NCI-H2107 (cell line): ENCODE measurements around the gene ANTXR1.

Source experiments
- DNase-seq: peaks from one replicate; lab custom pipeline; 2025; lab: John Stamatoyannopoulos, UW

Gene ANTXR1

DNA sequence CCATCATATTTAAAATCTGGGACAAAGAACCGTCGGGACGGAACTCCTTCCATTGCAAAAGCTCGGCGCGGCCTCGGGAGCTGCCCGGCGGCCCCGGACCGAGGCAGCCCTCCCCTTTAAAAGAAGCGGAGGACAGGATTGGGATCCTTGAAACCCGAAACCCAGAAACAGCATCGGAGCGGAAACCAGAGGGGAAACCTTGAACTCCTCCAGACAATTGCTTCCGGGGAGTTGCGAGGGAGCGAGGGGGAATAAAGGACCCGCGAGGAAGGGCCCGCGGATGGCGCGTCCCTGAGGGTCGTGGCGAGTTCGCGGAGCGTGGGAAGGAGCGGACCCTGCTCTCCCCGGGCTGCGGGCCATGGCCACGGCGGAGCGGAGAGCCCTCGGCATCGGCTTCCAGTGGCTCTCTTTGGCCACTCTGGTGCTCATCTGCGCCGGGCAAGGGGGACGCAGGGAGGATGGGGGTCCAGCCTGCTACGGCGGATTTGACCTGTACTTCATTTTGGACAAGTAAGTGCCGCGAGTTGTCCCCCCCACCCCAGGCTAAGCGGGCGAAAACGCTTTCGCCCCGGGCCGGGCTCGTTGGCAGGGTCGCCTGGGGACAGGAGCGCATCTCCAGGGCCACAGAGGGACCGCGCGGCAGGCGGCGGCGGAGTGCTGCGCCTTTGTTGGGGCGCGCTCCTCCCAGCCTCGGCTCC lies at the start of gene ANTXR1:
Gene ANTXR1 (plus strand): TSS at position 38 of the 698 bp plus-strand sequence. CDS start 321 bp downstream, at position 359.
- DNase-seq: peak; percentile 11

DNA sequence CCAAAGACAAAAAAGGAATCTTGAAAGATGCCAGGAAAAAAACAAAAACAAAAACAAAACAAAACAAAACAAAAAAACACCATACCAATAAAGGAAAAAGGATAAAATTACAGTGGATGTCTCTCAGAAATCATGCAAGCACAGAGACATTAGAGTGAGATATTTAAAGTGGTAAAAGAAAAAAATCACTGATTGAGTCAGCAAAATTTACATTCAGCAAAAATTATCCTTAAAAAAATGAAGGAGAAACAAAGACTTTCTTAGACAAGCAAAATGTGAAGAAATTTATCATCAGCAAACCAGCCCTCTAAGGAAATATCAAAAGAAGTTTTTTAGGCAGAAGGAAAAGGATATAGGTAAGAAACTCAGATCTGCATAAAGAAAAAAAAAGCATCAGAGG lies 48.7 kb upstream of the ANTXR1 start:
- DNase-seq: no peak

DNA sequence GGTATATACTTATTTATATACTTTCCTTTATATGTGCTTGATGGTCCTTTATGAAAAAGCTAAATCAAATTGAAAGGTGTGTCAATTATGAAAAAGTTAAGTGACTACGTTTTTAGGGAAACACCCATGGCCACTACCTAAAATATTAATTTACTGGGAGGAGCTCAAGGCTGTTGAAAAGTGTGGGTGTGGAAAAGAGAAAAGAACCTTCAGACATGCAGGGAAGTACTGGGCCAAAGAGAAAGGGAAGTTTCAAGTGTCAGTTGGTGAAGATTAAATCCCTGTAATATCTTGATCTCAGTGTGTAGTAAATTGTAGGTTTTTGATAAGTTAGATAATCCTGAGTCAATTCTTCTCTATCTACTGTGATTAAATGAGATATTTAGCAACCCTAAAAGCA lies 44.8 kb upstream of the ANTXR1 start:
- DNase-seq: no peak

DNA sequence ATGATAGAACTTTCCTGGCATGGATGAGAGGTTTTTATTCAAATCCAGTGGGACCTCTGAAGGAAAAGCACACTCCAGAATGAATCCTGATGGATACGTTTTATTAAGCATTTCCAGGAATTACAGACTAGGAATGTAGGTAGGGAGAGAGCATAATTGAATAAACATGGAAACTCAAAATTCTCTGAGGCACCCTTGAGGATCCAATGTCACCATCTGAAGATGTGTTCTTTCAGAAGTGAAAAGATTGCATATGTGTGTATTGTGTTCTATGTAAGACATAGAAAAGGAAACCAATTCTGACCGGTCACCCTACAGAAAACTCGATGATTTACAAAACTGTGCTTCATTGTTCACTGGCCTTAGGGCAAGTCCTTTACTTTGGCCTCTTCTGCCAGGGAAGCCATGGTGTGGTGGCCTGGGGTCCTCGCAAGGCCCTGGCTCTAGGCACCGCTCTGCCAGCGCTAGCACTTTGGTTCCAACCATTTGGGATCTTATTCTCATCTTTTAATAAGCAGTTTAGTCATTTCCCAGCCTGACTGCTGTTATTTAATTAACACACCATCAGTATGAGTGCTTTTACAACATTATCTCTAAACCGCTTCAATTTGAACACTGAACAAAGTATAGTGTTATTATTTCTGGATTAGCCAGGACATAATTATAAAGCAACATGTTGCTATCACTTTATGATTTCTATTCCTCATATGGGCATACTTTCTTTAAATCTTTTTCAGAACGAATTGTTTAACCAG lies 43.1 kb upstream of the ANTXR1 start:
- DNase-seq: no peak

DNA sequence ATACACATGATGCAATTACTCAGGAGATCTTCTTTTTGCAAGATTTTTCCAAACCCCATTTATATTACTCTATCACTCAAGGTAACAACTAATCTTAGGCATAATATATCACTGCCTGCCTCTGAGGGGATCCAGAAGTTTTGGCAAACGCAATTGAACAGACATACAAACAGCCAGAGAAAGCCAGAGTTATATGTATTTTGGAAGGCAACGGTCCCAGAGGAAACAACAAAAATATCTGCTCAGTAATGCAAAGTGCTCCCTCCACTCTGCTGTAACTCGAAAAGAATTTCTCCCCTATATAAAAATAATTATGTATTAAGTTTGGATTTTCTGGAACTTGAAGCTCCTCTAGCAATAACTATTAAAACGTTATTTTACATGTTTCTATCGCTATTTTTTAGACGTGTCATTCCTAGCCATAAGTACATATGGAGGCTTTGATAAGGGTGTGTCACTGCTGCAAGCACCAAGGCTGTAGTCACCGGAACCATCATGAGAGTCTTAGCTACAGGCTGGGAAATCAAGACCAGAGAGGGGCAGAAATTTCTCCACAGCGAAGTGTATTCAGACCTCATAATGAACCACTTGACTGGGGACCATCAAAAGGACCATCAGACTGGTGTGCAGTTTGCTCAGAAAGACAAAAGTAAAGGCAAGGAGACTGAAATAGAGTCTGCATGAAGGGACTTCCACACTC lies 42.3 kb upstream of the ANTXR1 start:
- no peak for DNase-seq

DNA sequence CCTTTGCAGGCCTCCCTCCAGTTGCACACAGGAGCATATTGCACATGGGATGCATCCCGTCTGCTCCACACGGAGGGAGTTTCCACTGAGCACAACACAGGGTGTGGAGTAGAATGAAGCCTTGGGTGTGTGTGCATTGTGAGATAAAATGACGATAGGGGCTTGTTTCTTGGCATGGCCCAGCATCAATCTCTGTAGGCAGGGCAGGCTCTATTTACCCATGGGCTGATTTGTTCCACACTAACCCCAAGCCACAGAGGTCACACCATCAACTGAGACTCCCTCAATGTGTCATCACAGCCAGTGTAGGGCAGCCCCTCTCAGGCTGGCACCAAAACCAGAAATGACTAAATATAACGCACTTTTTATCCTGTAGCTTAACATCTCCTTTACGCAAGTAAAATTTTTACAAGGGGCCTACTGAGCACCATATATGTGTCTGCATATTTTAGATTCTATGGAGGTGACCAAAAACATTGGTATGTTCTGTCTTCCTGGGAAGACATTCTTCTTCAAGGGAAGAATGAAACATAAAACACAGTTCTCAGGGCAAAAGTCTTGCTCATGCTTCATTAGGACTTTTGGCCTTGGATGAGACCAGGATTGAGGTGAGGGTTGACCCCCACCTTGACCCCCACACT lies 41.3 kb upstream of the ANTXR1 start:
- DNase-seq: no peak

DNA sequence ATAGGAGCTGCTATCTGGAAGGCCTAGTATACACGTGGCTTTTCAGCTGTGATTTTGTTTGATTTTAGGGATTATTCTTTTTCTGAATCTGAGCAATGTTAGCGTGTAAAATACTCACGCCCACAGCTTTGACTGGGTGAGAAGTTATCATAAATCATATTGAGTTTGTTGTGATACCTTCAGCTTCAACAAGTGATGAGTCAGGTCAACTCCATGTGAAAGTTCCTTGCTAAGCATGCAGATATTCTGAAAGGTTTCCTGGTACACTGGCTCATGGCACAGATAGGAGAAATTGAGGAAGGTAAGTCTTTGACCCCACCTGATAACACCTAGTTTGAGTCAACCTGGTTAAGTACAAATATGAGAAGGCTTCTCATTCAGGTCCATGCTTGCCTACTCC lies 38.7 kb upstream of the ANTXR1 start, which contains the start of gene GKN1:
Gene GKN1 (plus strand): TSS at position 386 of the 400 bp plus-strand sequence. CDS start 42 bp downstream, outside the sequence.
- no peak for DNase-seq

DNA sequence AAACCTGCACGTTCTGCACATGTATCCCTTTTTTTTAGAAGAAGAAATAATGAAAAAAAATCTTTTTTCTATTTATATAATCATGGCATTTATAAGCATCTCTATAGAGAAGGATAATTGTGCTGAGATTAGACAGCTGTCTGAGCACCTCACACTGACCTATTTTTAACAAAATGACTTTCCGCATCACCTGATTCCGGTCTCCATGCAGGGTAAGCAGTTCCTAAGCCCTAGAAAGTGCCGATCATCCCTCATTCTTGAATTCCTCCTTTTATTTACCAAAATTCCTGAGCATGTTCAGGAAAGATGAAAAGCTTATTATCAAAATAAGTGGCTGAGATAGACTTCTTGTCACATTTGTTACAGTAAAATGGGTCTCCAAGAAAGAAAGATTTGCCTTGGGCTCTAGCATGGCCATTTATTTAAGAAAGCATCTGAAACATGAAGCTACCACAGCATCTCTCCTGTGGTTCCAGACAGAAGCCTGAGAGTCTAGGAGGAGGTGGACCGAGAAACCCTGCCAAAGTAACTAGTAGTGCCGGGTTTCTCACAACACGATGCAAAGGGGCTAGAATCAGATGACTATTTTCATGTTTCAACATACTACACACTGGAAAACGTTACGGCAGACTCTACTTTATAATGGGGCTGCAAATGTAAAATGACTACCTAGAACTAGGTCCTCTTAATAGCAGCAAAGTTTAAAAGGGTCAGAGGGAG lies 37.9 kb upstream of the ANTXR1 start:
- DNase-seq: no peak

DNA sequence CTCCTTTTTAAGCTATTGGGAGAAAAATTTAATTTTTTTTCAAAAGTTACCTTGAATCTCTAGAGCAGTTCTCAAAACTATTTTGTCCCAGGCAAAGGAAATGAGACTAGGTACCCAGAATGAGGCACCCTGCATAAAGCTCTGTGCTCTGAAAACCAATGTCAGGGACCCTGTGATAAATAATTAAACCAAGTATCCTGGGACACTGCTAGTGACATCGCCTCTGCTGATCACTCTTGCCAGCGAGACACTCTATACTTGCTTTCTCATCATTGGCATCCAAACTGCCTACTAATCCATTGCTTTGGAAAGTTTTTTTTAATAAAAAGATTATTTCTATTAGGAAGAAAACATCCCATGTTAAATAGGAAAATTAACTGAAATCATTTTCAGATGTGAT lies 37.1 kb upstream of the ANTXR1 start:
- DNase-seq: no peak

DNA sequence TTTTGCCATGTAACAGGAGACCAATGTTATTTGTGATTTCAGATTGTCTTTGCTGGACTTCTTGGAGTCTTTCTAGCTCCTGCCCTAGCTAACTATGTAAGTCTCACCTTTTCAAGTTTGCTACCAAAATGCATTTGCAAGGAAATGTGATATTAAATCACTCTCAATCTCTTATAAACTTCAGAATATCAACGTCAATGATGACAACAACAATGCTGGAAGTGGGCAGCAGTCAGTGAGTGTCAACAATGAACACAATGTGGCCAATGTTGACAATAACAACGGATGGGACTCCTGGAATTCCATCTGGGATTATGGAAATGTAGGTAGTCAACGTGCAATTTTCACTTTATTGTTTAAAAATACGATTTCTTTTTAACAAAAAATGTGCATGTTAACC lies 35.5 kb upstream of the ANTXR1 start:
- DNase-seq: no peak

DNA sequence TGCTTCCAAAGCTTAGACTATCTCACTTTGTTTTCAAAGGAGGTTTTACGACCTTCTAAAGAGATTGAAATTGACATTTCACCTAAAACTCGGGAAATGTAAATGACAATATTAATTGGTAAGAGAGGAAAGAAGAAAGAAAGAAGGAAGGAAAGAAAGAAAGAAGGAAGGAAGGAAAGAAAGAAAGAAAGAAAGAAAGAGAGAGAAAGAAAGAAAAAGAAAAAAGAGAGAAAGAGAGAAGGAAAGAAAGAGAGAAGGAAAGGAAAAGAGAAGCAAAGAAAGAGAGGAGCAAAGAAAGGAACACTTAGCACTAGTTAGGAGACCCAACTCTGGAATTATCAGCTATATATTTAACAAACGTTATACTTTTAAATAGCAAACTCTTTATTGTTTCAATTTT lies 34.9 kb upstream of the ANTXR1 start:
- no peak for DNase-seq

DNA sequence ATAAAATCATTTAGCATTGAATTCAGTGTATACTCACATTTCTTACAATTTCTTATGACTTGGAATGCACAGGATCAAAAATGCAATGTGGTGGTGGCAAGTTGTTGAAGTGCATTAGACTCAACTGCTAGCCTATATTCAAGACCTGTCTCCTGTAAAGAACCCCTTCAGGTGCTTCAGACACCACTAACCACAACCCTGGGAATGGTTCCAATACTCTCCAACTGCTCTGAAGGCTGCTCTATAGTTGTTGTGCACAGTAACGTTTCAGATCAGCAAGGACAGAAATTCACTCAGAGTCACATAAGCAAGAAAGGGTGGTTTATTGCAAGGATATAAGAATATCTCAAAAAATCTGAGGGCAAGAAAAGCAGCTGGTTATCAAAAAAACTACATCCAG lies 32.0 kb upstream of the ANTXR1 start:
- DNase-seq: peak; percentile 23

DNA sequence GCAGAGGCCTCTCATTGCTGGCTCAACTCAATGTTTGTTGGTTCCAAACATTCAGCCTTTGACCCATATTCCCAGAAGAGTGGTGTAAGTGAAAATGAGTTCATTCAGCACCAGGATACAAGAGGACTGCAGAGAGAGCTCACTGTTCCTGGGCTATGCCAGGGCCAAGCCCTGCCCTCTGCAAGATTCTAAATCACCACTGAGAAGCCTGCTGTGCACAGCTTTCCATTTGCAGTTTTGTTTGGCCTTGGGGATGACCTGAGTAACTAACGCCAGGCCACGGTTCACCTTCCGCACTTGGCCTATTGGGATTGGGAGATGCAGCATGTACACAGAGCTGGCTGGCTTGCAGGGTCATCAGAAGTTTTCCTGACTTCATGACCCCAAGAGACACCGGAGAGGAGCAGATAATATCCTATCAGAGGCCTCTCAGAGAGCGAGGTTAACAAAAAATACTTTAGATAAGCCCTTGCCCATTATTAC lies 25.9 kb upstream of the ANTXR1 start:
- no peak for DNase-seq

DNA sequence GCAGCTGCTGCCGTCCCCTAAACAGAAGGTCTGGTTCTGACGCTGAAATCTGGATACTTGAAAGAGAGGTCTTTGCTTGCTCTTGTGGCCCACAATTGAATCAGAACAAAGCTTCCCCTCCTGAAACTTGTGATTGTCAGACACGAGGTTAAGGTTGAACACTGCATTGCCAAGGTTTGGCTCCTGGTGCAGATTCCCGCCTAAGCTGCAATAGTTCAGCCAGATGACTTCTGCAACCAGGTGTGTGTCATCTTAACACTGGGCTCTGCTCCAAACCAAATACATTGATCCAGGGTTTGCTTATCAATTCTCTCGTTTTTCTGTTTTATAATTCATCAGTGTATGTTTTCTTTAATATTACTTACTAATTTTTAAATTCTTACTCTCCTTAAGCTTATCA lies 23.9 kb upstream of the ANTXR1 start:
- DNase-seq: no peak

DNA sequence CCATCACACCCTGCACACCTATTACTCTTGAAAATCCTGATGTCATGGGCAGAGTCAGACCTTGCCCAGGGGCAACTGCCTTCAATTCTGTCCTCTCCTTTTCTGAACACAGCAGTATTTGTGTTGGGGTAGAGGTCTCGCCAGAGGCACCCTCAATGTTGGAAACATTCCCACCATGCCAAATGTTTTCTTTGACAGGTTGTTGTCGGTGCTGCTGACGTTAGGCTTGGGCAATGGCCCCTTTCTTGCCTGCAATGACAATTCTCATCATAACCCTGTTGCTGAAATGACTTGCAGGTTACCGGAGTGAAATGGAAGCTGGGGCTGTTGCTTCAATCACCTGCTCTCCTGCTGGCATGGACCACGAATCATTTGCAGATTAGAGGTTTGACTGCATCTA lies 20.6 kb upstream of the ANTXR1 start:
- DNase-seq: no peak

DNA sequence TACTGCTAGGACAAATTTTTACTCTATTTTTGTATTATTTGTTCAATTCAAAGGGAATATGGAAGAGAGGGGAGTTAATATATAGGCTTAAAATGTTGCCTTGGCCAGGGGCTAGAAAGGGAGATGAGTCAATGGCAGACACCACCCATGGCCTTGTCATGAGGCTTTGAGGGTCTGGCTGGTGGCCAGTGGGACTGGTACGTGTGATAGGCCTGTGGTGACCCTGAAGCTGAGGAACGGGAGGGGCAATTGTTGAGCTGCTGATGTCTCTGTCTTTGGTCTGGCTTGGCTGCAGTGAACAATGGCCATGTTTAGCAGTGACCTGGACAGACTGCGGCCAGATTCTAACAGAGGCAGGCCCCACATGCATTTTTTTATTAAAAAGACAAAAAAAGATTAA lies 20.0 kb upstream of the ANTXR1 start:
- DNase-seq: no peak

DNA sequence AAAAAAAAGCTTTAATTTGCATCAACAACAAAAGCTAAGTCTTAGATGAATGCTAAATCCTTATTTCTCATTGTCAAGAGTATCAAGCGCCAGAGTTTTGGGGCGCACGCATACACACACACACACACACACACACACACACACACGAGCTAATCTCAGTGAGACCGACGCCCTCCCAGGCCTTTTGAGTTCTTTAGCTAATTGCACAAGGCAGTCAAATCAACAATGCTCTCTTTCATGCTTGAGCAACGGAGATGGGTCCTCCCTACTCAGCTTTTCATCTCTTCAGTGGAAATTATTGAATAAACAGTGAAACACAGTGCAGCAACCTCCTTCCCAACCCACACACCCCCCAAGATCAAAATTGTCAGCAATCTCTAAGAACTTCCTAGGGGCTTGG lies 19.3 kb upstream of the ANTXR1 start:
- no peak for DNase-seq

DNA sequence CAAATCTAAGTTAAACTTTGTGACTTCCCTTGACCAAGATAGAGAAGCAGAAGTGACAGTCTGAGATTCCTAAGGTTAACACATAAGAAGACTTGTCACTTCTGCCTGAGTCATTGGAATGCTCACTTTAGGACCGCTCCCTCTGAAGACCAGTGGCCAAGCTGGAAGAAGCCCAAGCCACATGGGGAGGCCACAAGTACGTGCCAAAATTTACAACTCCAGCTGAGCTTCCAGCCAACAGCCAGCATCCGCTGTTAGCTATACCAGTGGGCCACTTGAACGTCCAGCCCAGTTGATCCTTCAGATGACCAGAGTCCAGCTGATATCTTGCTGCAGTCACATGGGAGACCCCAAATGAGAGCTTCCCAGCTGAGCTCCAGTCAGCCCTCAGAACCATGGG lies 18.1 kb upstream of the ANTXR1 start:
- DNase-seq: no peak

DNA sequence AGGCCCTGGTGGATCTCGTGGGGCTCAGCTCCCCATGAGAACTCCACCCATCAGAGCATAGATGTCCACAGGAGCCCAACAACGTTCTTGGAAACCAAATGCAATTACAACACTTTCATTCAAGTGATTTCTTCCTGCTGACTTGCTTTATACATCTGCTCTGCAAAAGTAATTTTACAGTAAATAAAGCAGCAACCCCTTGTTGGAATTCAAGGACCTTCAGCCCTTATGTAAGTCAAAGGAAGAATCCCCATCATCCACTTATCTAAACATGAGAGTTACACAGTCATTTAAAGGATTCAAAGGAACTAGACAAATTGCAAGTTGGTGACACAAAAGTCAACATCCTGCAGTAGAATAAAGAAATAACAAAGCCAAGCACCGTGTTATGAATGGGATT lies 17.1 kb upstream of the ANTXR1 start:
- no peak for DNase-seq

DNA sequence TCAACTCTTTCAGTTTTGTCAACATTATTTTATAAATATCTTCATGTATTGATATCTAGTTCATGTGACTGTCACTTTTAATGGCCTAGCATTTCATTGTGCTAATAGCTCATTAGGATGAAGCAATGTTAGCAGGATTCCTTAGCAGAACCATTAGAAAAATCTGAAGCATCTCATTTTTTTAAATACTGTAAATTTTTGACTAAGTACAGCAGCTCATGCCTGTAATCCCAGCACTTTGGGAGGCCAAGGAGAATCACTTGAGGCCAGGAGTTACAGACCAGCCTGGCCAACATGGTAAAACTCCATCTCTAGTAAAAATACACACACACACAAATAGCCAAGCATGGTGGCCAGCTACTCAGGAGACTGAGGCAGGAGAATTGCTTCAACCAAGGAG lies 15.6 kb upstream of the ANTXR1 start:
- DNase-seq: no peak

DNA sequence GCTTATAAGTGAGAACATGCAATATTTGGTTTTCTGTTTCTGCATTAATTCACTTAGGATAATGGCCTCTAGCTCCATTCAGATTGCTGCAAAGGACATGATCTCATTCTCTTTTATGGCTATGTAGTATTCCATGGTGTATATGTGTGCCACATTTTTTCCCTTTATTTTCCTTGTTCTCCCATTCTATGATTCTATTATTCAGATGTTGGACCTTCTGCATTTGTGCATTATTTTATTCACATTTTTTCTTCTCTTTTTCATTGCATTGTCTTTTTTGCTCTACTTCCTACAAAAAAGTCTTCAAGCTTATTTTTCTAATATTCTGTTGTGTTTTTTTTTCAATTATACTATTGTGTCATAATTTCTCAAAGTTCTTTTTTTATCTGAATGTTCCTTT lies 11.1 kb upstream of the ANTXR1 start:
- no peak for DNase-seq

DNA sequence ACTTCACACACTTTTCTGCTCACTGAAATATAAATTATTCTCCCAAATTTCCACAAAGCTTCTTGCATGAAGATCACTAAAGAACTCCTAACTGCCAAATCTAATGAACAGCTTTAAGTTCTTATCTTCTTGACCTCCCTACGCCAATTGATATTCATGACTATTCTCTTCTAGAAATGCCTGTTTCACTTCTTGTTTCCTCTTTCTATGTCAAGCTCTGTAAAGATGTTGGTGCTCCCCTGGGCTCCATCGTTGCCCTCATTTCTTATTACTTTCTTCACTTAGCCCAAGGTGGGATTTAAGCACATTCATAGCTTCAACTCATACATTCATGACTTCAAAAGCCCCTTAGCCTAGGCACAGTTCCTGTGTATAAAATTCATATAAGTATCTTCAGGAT lies 9.2 kb upstream of the ANTXR1 start:
- DNase-seq: no peak
